ENCODE data around the gene CACNA1D.
"Not testable (repeated sequence)": the region's sequence is repeated elsewhere in the genome, so short reads cannot be mapped to it uniquely, and the experiment has no call there.

The CACNA1D gene

DNA sequence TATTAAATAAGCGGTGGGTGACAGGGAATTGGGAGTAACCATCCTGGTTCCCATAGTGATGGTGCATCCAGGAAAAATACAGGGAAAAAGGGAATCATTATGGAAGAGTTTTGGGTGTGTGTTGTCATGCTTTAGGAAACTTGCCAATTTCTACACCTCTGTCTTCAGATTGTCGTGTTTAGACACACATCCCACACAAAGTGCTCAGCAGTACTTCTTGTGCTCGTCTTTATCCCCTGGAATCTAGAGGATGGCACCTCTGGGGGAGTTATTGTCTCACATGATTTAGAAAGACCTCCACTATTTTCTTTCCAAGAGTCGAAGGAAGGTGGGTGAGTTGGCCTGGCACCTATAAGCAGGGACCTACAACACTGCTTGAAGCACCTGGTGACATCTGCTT, 35.8 kb downstream of the CACNA1D start:
- no peak for DNase-seq

DNA sequence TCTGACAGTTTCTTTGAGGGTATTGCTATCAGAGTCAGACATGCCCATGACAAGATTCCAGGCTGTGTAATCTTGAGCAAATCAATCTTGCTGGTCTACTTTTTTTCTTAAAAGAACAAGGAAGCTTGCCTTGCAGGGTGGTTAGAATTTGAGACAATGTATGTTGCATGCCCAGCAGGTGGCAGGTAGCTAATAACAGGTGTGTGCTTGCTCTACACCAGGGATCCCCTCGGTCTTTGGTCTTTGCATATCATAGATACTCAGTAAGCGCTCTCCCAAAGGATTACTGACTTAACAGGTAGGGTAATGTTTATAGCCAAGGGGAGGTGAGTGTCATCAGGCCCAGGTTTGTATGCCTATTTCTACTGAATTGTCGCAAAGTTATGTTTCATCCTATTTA, 37.3 kb downstream of the CACNA1D start:
- DNase-seq: no peak

DNA sequence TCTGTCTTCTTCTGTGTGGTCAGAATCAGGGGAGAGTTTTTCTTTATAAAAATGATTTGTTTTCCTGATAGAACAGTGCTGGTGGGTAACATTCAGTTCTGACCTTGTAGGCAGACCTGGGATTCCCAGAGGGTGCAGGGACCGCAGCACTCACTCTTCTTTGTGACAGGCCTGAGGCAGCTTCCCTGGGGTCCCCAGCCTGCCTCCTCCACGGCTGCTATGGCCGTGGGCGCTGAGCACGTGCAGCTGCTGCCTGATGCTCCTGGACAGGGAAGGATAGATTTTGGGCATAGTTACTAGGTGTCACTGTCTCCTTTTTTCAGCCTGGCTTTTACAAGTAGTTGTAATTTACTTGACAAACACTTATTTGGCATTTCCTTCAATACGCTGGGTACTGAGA, 39.1 kb downstream of the CACNA1D start:
- no peak for DNase-seq

DNA sequence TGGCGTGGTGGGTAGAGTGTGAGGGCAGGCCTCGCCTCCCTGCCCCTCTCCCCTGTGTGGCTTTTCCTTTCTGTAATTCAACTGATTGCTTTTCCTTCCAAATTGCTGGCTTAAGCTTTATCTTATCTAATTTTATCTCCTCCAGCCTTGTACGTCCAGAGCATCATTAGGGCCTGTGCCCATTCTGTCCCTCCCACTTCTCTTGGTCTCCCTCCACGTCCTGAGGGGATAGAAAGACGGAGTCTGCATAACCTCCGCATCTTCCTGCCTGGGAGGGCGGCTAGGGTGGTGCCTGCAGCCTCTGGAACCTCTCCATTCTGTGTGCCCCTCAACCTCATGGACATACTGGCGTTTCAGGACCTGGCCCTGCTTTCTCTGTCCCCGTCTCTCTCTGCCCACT, 39.8 kb downstream of the CACNA1D start:
- DNase-seq: no peak

DNA sequence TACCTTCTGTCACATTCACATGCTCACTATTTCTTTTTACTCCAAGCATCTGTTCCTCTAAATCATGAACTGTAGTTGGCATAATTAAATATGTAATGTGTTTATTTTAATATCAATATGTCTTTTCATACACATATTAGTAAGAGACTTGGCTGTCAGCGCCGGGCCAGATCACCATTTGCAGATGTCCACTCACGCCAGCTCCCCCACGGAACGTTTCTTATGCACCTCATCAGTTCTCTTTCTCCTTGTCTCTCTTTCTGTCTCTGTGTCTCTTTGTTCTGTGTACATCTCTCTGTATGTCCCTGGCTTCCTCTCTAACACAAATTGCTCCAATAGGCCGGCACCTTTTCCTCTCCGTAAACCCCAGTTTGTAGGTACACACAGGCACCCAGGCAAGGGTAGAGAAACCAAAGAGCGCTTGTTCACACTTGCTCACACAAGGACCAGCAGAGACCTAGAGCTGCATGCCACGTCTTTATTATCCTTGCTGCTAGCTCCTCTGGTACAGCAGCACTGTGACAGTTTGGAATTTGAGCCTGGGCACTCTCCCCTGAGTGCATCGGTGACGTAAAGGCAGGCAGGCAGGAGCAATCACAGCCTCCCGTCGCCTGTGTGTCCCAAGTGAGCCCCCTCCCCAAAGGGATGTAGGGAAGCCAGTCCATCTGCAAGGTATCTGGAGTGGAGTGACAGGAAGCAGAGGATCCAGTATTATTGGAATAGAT, 40.4 kb downstream of the CACNA1D start:
- DNase-seq: peak; percentile 1

DNA sequence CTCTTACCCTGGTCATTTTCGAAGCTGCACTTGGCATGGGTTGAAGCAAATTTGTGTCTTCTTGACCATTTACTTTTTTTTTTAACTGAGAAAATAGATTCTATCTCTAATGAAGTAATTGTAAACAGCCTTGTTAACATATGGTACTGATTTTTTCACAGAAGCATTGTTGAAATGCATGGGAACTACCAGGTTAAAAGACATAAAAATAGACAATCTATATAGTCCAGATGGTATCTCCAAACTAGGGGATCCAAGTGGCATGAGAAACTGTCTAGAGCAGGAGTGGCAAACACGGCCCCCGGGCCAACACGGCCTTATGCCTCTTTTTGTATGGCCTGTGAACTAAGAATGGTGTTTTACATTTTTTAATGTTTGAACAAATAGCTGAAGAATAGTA, 41.9 kb downstream of the CACNA1D start:
- no peak for DNase-seq

DNA sequence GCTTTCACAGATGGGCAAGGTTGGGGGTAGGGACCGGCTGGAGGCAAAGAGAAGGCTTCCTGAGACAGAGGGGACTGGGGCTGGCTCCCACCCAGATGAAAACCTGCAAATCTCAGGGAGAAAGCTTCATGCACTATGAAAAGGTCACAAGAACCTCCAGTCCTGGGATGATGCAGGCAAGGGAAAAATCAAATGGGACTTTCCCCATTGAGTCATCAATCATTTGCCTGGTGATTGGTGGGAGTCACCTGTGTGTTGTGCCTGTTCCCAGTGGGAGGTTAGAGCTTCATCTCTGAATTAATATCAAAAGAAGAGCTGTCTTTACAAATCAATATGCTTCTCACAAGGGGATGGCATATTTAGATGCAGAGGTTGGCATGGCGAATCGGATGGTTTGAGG, 49.9 kb downstream of the CACNA1D start:
- no peak for DNase-seq

DNA sequence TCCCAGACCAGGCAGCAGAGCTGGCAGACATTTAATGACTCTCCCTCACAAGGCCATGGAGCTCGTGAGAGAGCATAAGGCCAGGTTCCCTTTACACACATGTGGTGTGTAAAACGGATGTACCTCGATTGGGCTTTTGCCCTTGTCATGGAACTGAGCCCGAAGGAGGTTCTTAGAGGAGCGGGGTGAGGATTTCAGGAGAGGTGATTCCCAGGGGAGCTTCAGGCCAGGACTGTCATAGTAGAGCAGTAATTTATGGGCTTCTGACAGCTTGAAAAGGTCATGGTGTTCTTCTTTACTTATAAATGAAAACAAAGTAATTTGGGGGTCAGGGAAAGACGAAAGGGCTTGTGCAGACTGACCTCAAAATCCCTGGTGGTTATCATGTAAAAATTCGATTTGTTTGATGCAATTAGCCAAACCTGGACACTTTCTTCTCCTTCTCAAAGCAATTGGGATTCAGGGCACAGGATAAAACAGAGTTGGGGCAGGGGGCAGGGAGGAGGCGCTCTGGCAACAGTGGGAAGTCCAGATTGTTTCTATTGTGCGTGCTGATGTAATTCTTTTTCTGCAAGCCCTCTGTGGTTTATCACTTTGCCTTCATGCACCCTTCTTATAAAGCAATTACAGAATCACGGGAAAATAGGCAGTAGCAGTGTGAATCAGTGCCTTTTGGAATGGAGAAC, 51.0 kb downstream of the CACNA1D start:
- DNase-seq: no peak

DNA sequence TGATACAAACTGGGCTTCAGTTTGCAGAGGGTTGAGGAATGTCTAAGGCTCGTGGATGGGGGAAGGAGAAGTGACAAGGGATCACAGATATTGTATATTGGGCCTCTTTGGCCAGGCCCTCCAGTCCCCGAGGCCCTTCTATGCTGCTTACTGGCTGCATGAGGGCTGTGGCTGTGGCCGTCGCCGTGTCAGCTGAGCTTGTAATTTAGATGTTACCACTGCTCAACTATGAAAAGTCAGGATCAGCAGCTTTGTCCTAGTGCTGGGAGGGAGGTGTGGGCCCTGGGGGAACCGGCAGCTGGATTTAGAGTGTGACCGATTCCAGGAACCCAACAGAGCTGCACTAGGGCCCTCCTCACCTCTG, 51.6 kb downstream of the CACNA1D start:
- DNase-seq: no peak

DNA sequence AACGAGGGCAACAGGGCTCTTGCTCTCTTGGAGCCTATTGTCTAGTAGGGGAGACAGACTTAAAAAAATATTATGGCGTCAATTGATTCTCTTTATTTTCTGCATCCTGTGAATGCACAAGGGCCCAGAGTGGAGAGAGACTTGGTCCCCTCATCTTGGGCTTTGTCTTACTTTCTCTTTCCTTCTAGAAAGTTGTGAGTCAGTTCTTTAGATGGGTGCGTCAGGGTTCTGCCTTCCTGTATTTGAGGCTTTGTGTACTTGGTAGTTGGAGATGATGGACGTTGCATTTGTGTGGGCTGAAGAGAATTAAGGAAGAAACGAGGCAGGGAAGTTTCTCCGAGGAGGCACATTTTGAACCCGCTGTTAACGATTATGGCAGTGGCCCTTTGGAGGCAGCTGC, 52.9 kb downstream of the CACNA1D start:
- no peak for DNase-seq

DNA sequence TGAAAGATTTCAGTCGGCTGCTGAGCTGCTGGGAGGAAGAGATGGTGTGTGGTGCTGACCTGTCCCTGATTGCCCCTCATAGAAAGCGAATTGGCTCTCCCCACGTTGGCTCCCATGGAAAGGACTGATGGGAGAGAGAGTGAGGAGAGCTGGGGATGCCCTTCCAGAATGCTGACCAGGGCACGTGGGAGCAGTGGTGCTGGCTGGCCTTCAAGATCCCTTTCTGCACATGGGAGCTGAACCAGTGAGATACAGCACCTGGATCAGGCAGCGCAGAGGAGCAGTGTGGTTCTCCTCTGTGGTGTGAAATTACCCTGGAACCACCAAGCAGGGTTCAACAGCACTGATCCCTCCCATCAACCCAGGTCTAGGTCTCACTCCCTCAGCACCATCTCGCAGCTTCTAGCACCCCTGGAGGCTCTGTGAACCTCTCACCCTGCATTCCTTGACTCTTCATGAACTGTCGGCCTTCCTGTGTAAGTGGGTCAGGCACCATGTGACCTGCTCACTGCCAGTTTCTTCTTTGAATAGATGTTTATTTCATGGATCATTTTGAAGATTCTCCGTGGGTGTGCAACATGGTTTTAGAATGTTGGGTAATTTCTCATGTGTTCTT, 55.7 kb downstream of the CACNA1D start:
- no peak for DNase-seq

DNA sequence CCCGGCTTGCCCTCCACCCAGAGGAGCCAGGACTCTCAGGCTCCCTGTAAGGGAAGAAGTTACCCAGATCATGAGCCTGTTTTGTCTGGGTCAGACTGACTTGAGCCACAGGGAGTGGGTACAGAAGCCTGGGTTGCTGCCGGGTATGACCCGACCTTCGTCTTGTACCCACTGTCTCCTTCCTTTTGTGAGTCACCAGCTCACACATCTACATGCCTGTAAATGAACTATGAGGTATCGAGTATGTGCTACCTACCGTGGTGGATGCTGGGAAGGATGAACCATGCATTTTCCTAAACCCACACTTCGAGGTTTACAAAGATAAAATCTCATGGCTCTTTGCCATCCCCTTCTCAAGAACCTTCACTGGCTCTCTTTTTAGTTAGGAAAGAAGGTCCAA, 56.9 kb downstream of the CACNA1D start:
- DNase-seq: no peak

DNA sequence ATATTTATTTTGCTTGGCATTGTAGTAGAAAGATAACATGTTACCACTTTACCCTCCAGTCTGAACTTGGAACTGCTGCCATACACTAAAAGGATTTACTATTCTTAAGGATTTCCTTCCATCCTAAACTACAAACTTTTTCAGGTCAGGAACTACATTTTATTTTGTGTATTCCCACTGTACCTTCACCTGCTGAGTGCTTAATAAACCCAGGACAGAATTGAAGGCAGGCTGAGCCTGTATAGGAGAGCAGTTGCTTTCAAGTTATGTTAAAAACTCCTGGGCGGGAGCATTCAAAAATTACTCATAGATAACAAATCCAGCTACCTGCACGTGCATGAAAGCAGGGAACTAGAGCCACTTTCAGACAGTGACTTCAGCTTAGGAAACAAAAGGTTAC, 58.3 kb downstream of the CACNA1D start:
- DNase-seq: no peak

DNA sequence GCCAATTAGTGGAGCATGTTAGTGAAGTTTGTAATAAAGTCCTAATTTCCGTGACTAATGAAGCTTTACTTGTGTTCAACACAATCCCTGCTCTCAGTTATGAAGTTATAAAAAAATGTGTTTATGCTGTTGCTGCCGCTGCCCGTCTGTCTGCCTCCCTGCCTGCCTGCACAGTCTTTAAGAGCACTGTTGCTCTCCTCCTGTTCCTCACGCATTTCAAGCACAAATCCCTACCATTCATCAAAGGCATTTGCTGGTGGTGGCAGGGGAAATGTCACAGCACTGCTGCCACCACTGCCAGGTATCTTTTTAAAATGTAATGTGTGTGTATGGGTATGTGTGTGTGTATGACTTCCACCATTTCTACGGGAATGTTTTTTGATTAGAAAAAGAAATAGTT, 58.8 kb downstream of the CACNA1D start:
- DNase-seq: no peak

DNA sequence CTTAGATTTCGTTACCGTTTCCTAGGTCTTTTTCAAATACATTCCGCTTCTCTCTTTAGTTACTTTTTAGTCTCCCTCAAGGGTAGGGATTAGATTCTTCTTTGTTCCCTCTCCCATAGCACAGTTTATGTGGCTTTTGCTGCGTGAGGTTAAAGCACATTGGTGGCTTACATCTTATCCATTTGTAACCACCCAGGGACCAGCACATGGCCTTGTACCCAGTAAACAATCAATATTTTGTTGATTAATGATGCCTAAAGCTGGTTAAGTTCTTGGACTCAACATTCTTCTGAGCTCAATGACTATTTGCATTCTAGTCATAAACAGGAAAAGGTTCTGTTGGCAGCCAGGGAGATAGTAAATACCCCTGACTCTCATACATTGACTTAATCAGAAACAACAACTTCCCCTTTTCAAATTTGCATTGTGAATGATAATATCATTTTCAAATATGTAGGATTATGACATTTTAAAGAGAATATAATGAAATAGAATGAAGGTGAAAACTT, 60.2 kb downstream of the CACNA1D start:
- no peak for DNase-seq

DNA sequence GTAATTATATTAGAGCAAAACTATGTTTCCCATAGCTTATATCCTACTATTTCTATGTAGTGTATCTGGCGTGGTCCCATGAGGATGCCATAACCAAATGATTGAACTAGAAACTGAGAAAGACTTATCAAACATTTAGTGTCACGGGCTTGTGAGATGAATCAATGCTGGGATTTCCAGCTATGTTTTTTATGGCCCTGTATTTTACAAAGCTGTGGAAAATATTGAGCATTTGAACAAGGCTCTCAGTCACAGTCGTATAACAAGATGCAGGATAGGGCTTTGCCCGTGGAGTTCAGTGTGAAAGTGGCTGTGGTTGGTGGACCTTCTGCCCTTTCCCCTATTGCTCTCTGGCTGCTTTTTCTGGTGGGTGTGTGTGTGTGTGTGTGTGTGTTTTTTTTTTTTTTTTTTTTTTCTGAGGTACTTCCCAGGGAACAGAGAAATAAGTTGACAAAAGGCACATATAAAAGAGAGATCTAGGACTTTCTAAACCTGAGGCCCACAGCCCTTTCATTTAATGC, 60.7 kb downstream of the CACNA1D start:
- DNase-seq: no peak

DNA sequence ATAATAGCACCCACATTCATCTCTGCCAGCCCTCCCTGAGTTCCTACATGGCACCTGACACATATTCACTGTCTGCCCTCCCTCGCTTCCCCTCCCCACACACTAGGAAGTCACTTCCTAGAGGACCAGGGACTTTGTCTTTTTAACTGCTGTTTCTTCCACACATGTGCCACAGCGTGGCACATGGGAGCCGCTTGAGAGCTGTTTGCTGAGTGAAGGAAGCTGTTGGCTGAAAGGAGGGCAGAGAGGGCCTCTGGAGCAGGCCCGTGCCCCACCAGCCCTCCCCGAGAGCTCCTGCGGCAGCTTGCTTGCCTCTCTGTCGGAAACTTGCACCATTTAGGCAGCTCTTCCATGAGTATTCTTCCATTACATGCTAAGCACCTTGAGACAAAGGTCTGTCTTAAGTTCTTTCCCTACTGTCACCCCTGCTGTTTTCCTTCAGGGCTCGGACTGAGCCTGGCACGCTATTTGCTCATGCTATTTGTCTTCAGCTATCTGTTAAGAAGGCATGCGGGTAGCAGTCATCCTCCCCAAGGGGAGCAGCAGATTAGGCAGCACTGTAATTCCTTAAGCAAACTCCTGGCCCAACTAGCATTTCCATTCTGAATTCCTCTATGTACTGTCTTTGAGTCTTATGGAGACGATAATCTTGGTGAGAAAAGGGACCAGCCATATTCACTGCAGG, 72.2 kb downstream of the CACNA1D start:
- DNase-seq: no peak

DNA sequence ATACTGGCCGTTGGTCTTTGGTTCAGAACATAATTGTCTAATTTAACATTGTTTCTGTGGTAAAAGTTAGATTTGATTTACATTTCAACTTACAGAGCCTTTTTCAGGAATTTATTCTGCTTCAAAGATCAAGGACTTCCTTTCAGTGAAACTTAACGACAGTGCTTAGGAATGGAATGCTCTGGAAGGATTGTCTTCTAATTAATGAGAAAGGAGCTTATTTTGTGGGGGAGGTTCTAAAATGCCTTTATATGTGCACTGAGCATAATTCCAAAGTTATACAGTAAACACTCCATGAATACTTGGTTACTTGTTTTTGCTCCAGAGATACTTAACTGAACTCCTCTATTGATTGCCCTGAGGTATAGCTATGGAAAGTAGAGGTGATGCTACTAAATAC, 75.7 kb downstream of the CACNA1D start:
- DNase-seq: no peak

DNA sequence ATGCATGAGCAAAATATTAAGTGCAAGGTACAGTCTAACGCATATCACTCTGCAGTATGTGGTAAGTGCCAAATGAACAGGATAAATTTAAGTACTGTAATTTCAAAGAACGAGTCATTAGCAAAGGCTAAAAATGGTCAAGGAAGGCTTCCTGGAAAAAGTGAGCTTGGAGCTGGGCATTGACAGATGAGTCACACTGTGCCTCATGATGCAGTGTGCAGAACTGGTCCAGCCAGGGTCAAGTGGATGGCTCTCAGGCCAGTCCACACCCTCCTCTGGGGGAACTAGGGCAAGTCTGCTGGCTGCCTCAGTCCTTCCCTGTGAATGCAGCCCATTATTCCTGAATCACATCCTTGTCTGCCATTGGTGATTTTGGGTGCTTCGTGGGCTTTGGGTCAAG, 76.3 kb downstream of the CACNA1D start:
- DNase-seq: no peak

DNA sequence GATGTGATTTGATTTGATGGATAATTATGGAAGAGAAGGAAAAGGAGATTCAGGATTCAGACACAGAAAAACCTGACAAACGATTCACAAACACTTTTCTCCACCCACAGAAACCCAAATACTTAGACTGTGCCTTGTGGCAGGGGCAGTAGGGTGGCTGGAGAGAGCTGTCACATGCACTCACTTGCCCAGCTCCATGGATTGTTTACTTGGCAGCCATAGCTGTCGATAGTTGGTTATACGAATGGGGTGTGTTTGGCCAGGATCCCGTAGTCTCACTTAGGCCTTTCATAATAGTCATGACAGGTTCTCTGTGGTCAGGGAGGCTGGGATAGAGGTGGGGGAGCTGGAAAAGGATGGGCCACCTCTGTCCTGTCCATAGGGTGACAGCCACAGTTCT, 76.9 kb downstream of the CACNA1D start:
- no peak for DNase-seq

DNA sequence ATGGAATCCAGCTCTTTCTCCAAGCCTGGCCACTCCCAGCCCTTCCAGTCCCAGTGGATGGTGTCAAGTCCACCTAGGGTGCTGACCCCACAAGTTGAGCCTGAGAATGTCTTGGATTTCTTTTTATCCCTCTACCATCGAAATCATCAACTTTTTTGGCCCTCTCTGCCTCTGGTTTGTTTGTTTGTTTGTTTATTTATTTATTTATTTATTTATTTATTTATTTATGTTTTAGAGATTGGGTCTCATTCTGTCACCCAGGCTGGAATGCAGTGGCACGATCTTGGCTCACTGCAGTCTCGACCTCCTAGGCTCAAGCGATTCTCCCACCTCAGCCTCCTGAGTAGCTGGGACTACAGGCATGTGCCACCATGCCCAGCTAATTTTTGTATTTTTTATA, 77.8 kb downstream of the CACNA1D start:
- not testable (repeated sequence) for DNase-seq

DNA sequence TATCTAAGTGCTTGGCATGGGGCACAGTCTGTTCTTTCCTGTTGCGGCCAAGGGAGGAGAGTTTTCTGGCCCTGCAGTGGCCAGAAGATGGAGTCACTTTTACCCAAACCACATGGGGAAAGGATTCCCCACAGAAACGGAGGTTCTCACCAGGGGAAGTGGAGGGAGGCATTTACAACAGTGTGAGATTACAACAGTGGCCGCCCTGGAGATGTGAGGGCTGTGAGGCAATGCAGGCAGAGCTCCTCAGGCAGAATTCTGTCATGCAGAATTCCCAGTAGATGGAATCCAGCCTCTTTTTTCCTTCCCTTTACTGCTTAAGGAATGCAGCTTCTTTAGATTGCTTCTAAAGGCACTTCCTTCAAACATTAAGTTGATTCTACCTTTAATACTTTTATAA, 83.1 kb downstream of the CACNA1D start:
- DNase-seq: no peak

DNA sequence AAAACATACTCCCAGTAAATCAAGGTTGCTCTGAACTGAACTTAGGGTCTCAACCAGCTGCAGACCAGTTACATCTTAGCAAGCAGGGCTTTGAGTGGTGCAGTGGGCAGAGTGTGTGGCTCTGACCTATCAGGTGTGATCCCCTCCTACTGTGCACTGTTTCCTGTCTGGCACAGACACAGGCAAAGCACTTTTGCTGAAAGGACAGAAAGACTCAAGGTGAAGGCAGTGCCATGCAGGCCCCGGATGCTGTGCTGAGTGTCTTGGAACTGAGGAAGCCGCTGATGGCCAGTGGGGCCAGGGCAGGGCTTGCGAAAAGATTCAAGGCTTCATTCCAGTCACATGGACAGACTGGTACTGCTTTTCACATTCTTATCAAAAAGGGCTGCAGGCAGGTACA, 85.2 kb downstream of the CACNA1D start:
- DNase-seq: no peak

DNA sequence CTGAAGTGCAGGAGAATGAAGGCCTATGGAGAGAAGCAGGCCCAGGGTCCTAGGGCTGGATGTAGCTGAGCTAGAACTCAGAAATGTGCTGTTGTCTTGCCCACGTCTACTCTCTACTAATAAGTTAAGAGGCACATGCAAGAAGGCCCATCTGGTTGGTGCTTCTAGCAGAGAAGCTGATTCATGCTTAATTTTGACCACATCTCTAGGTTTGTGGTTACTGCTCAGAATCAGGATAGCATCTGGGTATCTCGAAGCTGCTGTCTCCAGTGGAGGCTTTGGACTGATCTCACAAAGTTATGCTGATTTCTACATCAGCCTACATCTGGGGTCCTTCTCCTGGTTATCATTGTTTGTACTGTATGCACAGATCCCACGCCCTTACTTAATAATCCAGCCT, 87.3 kb downstream of the CACNA1D start:
- DNase-seq: no peak
